ENCODE data around the gene TSC22D1. TPM values are rescaled to one million over a fixed set of nuclear protein-coding genes. Genes with fewer than 3 reads are reported as not detected.
A peak's percentile ranks its signal among the peaks of the same experiment; 100 is the strongest.

Gene TSC22D1
- total RNA-seq, 1 donor from 2014 or later, result 181 TPM

DNA sequence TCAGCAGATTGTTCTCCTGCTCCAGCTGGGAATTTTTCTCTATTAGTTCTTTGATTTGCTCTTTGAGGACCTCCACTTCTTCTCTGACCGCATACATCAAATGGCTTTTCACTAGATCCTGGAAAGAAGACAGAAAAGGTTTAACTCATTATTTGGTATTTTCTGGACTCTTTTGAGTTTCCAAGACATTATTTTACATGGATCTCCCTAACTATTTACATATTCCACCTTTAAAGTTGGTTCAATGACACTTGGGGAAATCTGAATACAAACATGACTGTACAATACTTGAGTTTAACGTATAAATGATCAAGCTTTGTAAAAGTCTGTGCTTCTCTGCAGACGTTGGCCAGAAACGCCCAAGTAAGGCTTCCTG is 141.4 kb downstream of the TSC22D1 start:
- peaks cover 62% of the 10 kb centered on the region for H3K79me2 ChIP-seq (ENCODE audit: low read depth)
- DNase-seq (ENCODE audit: low spot score), result no peak
- H3K36me3 ChIP-seq, result peaks cover 14% of the 10 kb centered on the region
- Mint-ChIP-seq H3K27ac (no peak overlapping the region), H3K4me3 (peak overlapping the region; percentile 98), H3K27me3 (ENCODE audit: insufficient read depth, low read depth) (peaks cover 2% of the 10 kb centered on the region), H3K36me3 (peaks cover 31% of the 10 kb centered on the region), H3K9me3 (no peaks in the 10 kb centered on the region), H3K4me1 (peaks cover 51% of the 10 kb centered on the region)
- peak overlapping the region; percentile 84 for H3K4me3 ChIP-seq
- peaks cover 49% of the 10 kb centered on the region for H4K20me1 ChIP-seq (ENCODE audit: low read depth)
- H3F3A ChIP-seq (ENCODE audit: low read depth), result peaks cover 62% of the 10 kb centered on the region
- H3K9ac ChIP-seq, result peak overlapping the region; percentile 71
- H2AFZ ChIP-seq (replicated peaks), result no peak overlapping the region
- no peaks in the 10 kb centered on the region for H3K9me3 ChIP-seq (ENCODE audit: low read depth)
- H3K4me2 ChIP-seq, result peak overlapping the region; percentile 97
- H3K27me3 ChIP-seq, result no peaks in the 10 kb centered on the region
- TF ChIP-seq EZH2phosphoT487 (IDR thresholded peaks at IDR 0.05) (no peak), EZH2 (IDR thresholded peaks at IDR 0.05) (no peak)
- TF ChIP-seq, protein P1, sequence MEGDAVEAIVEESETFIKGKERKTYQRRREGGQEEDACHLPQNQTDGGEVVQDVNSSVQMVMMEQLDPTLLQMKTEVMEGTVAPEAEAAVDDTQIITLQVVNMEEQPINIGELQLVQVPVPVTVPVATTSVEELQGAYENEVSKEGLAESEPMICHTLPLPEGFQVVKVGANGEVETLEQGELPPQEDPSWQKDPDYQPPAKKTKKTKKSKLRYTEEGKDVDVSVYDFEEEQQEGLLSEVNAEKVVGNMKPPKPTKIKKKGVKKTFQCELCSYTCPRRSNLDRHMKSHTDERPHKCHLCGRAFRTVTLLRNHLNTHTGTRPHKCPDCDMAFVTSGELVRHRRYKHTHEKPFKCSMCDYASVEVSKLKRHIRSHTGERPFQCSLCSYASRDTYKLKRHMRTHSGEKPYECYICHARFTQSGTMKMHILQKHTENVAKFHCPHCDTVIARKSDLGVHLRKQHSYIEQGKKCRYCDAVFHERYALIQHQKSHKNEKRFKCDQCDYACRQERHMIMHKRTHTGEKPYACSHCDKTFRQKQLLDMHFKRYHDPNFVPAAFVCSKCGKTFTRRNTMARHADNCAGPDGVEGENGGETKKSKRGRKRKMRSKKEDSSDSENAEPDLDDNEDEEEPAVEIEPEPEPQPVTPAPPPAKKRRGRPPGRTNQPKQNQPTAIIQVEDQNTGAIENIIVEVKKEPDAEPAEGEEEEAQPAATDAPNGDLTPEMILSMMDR (IDR thresholded peaks at IDR 0.05), result no peak
- peaks cover 27% of the 10 kb centered on the region for H3K4me1 ChIP-seq
- no peak overlapping the region for H3K27ac ChIP-seq

DNA sequence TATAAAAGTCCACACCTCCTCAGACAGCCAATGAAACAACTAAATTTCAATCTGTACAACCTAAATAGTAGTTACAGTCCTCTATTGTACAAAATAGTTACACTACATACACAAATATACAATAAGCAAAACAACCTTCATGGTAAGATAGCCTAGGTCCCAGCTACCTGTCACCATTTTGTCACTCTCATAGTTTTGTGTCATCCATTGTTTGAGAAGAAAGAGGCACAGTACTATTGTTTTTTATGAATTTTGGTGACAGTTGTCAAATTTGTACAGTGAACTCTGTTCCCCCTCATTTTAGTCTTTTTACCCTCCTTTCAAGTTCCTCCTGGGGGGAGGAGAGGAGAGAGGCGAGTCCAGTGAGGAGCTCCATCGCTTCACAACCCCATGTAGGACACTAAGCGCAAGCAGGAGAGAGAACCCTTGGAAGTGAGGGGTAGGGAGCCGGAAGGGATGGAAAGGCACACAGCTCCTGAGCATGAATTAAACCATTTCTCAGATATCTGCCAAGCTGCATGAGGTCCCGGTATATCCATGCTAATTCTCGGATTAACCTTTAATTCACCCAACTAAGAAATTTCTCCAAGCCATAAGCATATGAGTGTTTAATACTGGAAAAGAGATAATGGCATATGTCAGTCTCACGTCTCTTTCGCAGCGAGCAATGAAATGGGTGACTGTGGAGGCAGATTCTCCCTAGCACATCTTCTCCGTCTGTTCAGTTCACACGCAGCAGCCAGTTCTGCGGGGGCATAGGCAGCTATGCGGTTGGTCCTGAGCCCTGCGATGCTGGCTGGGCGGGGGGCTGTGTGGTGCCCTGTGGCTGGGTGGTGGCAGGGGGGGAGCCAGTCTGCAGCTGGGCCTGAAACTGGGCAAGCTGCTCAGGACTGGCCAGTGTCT is 142.0 kb downstream of the TSC22D1 start:
- no peak for TF ChIP-seq EZH2 (IDR thresholded peaks at IDR 0.05)
- no peak for TF ChIP-seq EZH2phosphoT487 (IDR thresholded peaks at IDR 0.05)
- TF ChIP-seq, protein P1 (IDR thresholded peaks at IDR 0.05), result no peak
- peak overlapping the region; percentile 71 for H3K9ac ChIP-seq
- no peak overlapping the region for H3K27ac ChIP-seq
- Mint-ChIP-seq H3K4me3 (peak overlapping the region; percentile 98), H3K9me3 (no peaks in the 10 kb centered on the region), H3K36me3 (peaks cover 31% of the 10 kb centered on the region), H3K27me3 (ENCODE audit: insufficient read depth, low read depth) (peaks cover 2% of the 10 kb centered on the region), H3K4me1 (peaks cover 46% of the 10 kb centered on the region), H3K27ac (no peak overlapping the region)
- peak overlapping the region; percentile 84 for H3K4me3 ChIP-seq
- no peaks in the 10 kb centered on the region for H3K27me3 ChIP-seq
- H4K20me1 ChIP-seq (ENCODE audit: low read depth), result peaks cover 49% of the 10 kb centered on the region
- peak overlapping the region; percentile 97 for H3K4me2 ChIP-seq
- H3K4me1 ChIP-seq, result peaks cover 27% of the 10 kb centered on the region
- no peak overlapping the region for H2AFZ ChIP-seq (replicated peaks)
- H3K79me2 ChIP-seq (ENCODE audit: low read depth), result peaks cover 56% of the 10 kb centered on the region
- DNase-seq (ENCODE audit: low spot score), result no peak
- H3K9me3 ChIP-seq (ENCODE audit: low read depth), result no peaks in the 10 kb centered on the region
- peaks cover 14% of the 10 kb centered on the region for H3K36me3 ChIP-seq
- H3F3A ChIP-seq (ENCODE audit: low read depth), result peaks cover 56% of the 10 kb centered on the region

DNA sequence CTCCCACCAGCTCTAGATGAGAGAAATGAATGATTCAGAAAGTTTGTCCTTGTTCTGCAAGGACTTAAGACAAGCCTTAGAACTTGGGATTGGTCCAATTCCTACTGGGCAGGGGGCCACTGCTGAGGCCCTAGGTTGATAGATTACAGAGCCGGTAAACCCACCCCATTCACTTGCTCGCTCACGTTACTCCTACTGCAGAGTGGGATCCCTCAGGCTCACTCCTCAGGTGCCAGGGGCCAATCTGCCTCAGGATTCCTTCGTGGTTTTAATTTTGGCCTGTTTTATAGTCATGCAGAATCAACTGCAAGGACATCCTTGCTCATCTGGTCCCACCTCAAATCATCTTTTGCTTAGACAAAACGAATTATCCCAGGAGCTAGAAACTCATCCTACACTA is 143.5 kb downstream of the TSC22D1 start:
- H3K79me2 ChIP-seq (ENCODE audit: low read depth), result peaks cover 42% of the 10 kb centered on the region
- Mint-ChIP-seq H3K27me3 (ENCODE audit: insufficient read depth, low read depth) (peaks cover 2% of the 10 kb centered on the region), H3K36me3 (peaks cover 34% of the 10 kb centered on the region), H3K9me3 (no peaks in the 10 kb centered on the region), H3K4me1 (peaks cover 39% of the 10 kb centered on the region), H3K4me3 (peak overlapping the region; percentile 98), H3K27ac (no peak overlapping the region)
- peak overlapping the region; percentile 97 for H3K4me2 ChIP-seq
- H3K27ac ChIP-seq, result no peak overlapping the region
- peaks cover 25% of the 10 kb centered on the region for H3K4me1 ChIP-seq
- H3K4me3 ChIP-seq, result peak overlapping the region; percentile 84
- no peaks in the 10 kb centered on the region for H3K27me3 ChIP-seq
- no peaks in the 10 kb centered on the region for H3K9me3 ChIP-seq (ENCODE audit: low read depth)
- H3F3A ChIP-seq (ENCODE audit: low read depth), result peaks cover 49% of the 10 kb centered on the region
- H4K20me1 ChIP-seq (ENCODE audit: low read depth), result peaks cover 46% of the 10 kb centered on the region
- no peak for DNase-seq (ENCODE audit: low spot score)
- peaks cover 14% of the 10 kb centered on the region for H3K36me3 ChIP-seq
- no peak overlapping the region for H3K9ac ChIP-seq
- TF ChIP-seq EZH2 (IDR thresholded peaks at IDR 0.05), result no peak
- TF ChIP-seq EZH2phosphoT487 (IDR thresholded peaks at IDR 0.05), result no peak
- TF ChIP-seq, protein P1 (IDR thresholded peaks at IDR 0.05), result no peak
- H2AFZ ChIP-seq (replicated peaks), result no peak overlapping the region

Data from neural progenitor cell (in vitro differentiated cells).